ENCODE results near the gene PBLD. TPM values are rescaled to one million over a fixed set of nuclear protein-coding genes. Genes with fewer than 3 reads are reported as not detected.
"Not testable (repeated sequence)": the region's sequence is repeated elsewhere in the genome, so short reads cannot be mapped to it uniquely, and the experiment has no call there.

The PBLD gene
- polyA plus RNA-seq, 1 donor = 93.8 TPM

DNA sequence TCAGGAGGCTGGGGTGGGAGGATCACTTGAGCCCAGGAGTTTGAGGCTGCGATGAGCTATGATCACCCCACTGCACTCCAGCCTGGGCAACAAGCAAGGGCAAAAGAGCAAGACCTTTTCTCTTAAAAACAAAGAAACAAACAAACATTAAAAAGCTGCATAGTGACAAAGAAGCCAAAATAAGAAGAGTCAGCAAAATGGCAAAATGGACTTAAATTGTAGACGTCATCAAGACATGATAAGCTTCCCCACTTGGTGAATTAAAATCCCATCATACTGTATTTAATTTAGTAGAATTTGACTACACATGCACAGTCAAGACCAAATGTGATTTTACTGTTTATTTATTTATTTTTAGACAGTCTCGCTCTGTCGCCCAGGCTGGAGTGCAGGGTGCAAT is 52.0 kb downstream of the PBLD start:
- no peak for DNase-seq

DNA sequence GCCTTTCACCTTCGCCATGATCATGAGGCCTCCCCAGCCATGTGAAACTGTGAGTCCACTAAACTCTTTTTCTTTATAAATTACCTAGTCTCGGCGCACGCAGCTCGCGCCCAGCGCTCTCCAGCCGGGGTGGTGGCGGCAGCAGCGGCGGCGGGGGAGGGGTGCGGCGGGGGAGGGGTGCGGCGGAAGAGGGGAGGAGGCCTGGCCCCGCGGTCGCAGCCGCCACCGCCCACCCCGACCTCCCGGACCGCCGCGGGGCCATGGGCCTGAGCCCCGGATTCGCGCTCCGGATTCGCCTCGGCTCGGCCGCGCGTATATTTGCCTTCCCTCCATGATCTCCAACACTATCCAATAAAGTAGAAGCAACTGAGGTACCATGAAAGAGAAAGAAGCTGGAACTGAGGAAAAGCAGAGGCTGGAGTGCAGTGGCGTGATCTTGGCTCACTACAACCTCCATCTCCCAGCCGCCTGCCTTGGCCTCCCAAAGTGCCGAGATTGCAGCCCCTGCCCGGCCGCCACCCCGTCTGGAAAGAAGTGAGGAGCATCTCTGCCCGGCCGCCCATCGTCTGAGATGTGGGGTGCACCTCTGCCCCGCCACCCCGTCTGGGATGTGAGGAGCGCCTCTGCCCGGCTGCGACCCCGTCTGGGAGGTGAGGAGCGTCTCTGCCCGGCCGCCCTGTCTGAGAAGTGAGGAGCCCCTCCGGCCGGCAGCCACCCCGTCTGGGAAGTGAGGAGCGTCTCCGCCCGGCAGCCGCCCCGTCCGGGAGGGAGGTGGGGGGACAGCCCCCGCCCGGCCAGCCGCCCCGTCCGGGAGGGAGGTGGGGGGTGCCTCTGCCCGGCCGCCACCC is 53.6 kb downstream of the PBLD start:
- not testable (repeated sequence) for DNase-seq

GRCh38 chr10:68277814-68278213 is 54.9 kb downstream of the PBLD start:
- DNase-seq = not testable (repeated sequence)

- no peak for DNase-seq
Measured at GRCh38 chr10:68276224-68276623, 56.5 kb downstream of the PBLD start.

DNA sequence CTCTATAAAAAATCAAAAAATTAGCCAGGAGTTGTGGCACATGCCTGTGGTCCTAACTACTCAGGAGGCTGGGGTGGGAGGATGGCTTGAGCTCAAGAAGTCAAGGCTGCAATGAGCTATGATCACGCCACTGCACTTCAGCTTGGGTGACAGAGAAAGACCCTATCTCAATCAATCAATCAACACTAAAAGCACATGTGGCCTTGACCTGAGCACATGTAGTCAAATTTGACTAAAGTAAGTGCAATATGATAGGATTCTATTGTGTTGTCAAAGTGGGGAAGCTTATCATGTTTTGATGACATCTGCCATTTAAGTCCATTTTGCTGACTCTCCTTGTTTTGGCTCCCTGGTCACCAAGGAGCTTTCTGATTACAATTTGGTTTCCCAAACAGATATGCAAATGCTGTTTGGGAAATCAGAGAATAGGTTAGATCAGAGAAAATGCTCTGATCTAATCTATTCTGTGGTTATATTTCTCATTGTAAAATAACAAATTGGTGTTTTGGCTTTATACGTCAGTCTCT is 57.1 kb downstream of the PBLD start:
- DNase-seq = no peak

DNA sequence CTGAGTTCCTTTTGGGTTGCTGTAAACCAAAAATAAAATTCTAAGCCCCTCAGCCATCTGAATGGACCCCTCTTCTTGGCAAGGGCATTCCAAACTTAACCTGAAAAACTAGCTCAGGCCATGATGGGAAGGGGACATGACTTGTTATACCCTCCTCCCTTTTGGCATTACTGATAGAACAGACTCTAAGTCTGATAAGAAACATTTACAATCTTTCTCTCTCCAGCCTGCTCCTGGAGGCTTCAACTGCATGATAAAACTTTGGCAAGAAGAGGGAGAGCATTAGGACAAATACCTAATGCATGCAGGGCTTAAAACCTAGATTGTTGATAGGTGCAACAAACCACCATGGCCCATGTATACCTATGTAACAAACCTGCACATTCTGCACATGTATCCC is 59.9 kb downstream of the PBLD start:
- DNase-seq = no peak

DNA sequence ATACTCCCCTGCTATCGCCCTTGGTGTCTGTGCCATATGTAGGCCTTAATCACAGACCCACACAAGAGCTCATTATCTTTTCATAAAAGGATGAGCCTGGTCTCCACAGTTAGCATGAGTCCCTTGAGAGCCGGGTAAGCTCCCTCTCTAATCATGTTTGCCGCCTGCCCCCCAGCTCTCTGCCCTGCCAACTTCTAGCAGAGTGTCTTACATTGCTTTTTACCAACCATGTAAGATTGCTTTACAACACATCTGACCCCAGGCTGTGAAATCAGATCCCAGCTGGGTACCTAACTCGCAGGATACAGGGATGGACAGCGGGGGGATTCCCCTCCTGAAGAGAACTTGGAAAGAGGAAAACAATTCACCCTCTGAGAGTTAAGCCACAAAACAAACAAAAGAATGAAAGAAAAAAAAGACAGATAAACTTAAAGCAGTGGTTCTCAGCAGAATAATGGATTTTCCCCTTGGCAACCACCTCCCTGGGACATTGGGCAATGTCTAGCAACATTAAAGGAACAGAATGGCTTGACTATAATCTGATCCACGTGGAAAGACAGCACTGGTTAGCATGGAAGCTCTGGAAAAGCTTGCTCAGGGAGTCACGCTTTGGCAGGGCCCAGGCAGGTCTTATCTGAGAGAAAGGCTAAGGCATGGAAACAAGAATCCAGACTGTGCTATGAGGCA is 61.4 kb downstream of the PBLD start:
- no peak for DNase-seq

DNA sequence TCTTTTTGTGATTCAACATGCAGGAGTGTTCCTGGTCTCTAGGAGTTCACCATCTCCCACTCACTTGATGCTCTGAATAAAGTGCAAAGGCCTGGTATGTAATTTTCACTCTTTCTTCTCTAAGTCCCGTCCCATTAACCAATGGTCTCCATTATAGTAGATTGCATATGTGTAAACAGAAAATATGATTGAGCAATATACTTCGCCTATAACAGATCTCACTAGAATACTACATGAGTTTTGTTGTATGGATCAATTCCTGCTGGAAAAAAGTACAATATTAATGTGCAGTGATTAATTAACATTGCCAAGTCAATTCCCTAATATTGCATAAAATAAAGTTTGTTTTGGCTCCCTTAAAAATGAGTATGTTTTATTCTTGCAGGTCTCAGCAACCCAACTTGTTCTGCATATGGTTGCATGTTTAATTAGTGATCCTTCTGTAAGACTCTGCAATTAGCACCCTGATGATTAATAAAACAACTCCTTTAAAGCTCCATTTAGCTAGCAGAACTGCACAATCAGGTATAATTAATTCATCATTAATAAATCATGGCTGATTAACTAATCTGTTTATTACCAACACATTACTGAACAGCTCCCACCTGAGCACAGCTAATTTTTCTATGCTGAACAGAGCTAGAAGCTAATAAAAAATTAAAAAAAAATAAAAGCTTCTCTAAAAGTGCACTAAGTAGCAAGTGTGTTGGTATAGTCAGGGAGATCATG is 63.0 kb downstream of the PBLD start:
- no peak for DNase-seq

GRCh38 chr10:68261132-68261856 is 71.4 kb downstream of the PBLD start:
- no peak for DNase-seq

- DNase-seq = no peak
Measured at GRCh38 chr10:68253346-68253745, 79.4 kb downstream of the PBLD start.

DNA sequence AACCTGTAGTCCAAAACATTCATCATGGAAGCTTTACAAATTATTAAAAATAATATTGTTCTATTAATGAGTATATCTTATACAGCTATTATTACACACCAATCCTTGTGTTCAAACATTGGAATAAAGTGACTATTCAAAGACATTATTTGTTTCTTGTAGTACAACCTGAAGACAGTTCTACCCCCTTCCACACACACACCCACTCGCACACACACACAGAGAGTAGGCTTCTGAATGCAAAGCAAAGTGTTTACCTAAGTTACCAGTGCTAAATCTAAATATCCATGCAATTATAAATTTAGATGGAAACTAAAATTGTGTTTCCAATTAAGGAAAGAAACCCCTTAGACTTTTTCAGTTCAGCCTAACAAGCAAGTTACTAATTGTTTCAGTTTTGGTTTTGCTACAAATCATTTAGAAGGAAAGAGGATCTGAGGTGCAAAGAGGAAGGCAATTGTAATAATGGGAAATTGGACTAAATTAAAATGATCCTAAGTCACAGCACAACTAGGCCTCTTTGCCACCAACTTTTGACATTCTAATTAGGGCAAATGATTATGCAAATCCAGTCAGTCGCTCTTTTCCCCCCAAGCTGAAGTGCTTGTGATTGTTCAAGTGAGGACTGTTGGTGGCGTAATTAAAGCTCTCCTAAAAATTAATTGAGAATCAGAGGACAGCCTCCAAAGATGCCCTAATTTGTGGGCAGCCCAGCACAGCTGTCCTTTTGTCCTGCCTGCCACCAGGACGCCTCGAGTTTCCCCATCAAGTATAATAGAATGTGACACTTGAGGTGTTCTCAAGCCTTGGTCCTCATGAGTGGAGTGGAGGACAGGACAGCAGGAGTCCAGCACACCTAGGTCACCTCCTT is 80.9 kb downstream of the PBLD start:
- no peak for DNase-seq

DNA sequence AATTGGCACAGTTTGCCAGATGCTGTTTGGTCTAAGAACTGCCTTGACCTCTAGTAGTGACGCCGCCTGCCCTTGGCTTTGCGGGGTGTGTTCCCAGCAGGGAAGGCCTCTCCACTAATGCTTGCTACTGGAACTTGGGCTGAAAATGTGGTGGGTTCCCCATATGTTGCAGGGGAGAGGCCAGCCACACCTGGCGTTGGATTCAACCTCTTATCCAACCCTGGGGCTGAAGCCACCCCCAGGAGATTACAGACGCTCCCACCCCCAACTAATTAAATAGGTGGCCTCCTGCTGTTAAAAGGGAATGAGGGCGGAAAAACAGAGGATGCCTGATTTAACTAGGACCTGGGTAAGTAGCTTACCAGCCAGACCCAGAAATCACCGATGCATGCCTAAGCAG is 81.6 kb downstream of the PBLD start:
- no peak for DNase-seq

- DNase-seq = no peak
Measured at GRCh38 chr10:68249297-68249696, 83.4 kb downstream of the PBLD start.

- DNase-seq = no peak
Measured at GRCh38 chr10:68247931-68248330, 84.8 kb downstream of the PBLD start.

- DNase-seq = not testable (repeated sequence)
Measured at GRCh38 chr10:68246397-68246796, 86.3 kb downstream of the PBLD start.

DNA sequence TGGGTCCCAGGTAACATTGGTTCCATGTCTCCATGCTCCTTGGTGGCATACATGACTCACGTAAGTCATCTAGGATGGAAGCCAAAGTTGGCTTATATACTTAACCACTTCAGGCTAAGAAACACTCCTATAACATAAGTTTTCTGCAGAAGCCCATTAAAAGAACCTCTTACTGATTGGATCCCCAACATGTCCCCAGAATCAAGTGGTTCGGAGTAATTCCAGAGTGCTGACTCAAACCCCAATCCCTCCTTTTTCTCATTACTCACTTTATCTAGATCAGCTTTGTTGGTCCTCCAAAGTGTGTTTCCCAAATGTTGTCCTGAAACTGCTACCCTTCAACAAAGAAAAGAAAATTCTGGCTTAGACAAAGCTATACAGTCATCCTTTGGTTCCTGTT is 90.7 kb downstream of the PBLD start:
- no peak for DNase-seq

DNA sequence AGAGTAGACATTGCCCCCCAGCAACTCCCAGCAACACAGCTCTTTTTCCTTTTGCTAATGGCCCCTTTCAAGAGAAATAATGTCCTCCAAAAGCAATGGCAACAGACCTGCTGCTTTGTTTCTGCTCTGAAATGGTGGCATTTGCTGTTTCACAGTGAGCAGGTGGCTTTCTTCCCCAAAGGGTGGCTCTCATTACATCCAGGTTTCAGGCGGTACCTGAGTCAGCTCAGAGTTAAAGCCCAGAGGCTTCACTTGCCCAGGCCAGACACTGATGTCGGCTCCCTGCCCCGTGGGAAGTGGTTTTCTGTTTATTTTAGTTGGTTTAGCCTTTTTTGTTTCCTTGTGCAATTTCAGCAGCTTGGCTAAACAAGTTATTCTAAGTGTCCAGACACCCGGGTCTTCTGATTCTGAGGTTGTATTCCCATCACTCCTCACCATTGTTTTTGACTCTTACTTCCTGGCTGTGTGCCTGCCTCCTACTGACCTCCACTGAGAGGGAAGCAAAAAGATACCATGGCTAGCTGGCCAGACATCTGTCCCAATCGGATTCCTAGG is 93.1 kb downstream of the PBLD start:
- DNase-seq = no peak

- no peak for DNase-seq
Measured at GRCh38 chr10:68239069-68239468, 93.7 kb downstream of the PBLD start.

DNA sequence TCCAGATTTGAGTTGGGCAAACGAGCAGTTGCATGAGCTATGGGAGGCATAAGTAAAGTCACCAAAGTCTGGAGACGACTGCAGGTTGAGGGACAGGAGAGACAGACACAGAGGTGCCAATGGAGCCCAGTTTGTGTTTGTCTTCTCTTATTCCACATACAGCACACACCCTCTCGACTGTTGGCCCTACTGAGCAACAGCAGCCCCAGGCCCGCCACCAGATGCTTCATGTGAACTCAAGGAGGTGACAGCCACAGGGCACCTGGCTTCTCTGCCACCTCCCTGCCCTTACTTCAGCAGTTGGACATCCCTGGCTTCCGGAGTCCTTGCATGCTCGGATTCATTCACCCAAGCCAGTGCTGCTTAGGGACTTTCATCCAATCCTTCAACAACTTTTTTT is 94.4 kb downstream of the PBLD start:
- DNase-seq = no peak

DNA sequence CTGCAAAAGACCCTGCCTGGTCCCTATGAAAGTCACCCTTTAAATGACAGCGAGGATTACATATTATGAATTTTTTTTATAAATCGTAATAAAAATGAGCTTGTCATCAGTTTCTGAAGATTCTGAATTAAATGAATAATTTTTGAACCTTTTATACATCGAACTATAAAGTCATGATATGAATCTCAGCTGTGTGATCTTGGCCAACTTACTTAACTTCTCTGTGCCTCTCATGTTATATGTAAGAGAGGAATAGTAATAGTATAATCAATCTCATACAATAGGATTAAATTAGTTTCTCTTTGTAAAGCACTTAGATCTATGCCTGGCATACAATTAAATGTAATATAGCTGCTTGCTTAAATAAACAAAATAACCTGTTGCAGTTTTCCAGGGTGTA is 95.6 kb downstream of the PBLD start:
- DNase-seq = no peak

DNA sequence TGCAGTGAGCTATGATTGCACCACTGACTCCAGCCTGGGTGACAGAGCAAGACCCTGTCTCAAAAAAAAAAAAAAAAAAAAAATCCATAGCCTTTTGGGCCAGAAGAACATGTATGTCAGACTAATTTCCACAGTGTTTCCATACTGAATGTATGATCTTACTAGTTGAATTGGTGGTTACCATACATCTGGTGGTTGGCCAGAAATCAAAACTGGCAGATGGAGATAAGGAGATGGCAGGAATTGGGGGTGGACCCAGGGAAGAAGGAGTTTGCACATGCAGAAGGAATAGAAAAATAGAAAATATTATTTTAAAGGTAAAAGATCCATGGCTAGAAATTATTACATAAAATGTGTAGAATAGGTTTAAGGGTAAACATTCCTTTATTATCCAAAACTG is 97.1 kb downstream of the PBLD start:
- no peak for DNase-seq

Measured in left kidney (tissue), 2 donors.